NCI-H1105 (cell line): ENCODE results near the gene PPARD.
"Not testable (repeated sequence)": the region's sequence is repeated elsewhere in the genome, so short reads cannot be mapped to it uniquely, and the experiment has no call there.

ENCODE experiments used
- DNase-seq: peaks from one replicate; lab custom pipeline; 2025; lab: John Stamatoyannopoulos, UW

PPARD gene

GRCh38 chr6:35342258-35343091 lies at the start of gene PPARD:
TSS of gene PPARD (plus strand) at chr6:35342558. CDS start at chr6:35411088, 68,530 bp downstream.
- DNase-seq, result peak; percentile 95

GRCh38 chr6:35293681-35294080 lies 48.7 kb upstream of the PPARD start:
- DNase-seq, result no peak

- peak; percentile 52 for DNase-seq
Measured at GRCh38 chr6:35294308-35294945, 47.9 kb upstream of the PPARD start.

GRCh38 chr6:35295036-35295435 lies 47.3 kb upstream of the PPARD start:
- DNase-seq, result no peak

- DNase-seq, result no peak
Measured at GRCh38 chr6:35295521-35296315, 46.6 kb upstream of the PPARD start.

- no peak for DNase-seq
Measured at GRCh38 chr6:35296931-35297600, 45.3 kb upstream of the PPARD start.

GRCh38 chr6:35297601-35298481 lies 44.5 kb upstream of the PPARD start, which contains the start of gene DEF6:
TSS of gene DEF6 (plus strand) at chr6:35297818. CDS start at chr6:35297857, 39 bp downstream.
- DNase-seq, result peak; percentile 75

GRCh38 chr6:35298625-35299140 lies 43.7 kb upstream of the PPARD start:
- DNase-seq, result no peak

GRCh38 chr6:35299674-35300073 lies 42.7 kb upstream of the PPARD start:
- DNase-seq, result no peak

GRCh38 chr6:35300848-35301247 lies 41.5 kb upstream of the PPARD start:
- DNase-seq, result no peak

GRCh38 chr6:35302604-35303241 lies 39.6 kb upstream of the PPARD start:
- DNase-seq, result no peak

- no peak for DNase-seq
Measured at GRCh38 chr6:35304299-35304698, 38.1 kb upstream of the PPARD start.

- DNase-seq, result no peak
Measured at GRCh38 chr6:35305117-35305516, 37.2 kb upstream of the PPARD start.

- DNase-seq, result not testable (repeated sequence)
Measured at GRCh38 chr6:35307138-35307537, 35.2 kb upstream of the PPARD start.

GRCh38 chr6:35308543-35308942 lies 33.8 kb upstream of the PPARD start:
- DNase-seq, result not testable (repeated sequence)

- DNase-seq, result no peak
Measured at GRCh38 chr6:35309611-35310264, 32.6 kb upstream of the PPARD start.

- DNase-seq, result no peak
Measured at GRCh38 chr6:35310265-35310831, 32.0 kb upstream of the PPARD start.

- DNase-seq, result no peak
Measured at GRCh38 chr6:35311390-35312075, 30.8 kb upstream of the PPARD start.
